ENCODE results near the gene PMVK.

PMVK gene

DNA sequence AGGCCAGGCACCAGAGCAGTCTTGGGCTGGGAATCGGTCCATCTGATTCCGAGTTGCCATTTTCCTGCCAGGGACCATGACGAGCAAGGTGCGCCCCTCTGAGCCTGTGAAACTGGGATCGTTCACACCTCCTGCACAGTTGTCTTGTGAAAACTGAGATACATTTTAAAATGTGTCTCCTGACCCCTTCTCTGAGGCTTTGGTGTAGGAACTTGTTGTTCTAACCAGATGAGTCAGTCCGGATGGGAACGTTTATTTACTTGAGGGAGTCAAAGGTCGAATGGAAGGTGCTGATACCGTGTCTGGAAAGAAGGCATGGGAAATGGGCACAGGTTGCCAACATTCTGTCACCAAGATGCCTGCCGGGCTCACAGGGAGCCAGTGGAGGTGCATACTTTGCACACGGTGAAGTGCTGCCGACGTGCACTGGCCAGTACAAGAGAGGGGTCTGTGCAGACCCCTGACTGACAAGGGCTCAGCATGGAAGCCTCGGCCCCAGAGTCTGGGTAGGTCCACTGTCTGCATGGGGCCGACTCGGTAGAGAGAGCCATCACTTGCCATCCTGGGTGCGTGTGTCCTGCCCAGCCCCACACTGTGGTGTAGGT is 59.0 kb downstream of the PMVK start:
- no peak for DNase-seq

DNA sequence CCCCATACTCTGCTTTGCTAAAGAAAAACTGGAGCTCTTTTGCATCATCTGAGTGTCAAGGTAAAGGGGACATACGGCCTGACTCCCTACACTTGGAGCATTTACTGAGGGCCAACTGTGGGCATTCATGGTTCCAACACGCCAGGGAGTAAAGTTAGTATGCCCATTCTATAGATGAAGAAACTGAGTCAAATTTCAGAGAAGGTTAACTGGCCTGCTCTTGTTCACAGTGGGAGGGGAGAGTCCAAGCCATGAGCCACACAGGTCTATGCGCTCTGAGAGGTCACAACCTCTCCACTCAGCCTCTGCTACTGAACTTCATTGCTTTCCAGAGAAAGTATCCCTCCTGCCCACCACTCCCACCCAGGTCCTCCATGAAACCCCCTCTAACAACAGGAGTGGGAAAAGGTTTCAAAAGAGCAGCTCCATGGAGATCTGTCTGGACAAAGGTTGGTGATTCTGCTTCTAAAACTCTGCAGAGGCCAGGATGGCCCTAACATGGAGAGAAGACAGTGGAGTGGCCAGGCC is 59.6 kb downstream of the PMVK start:
- DNase-seq: no peak

All from activated naive CD4-positive, alpha-beta T cell treated with anti-CD3 and anti-CD28 coated beads, Interleukin-2, amount 50 U/mL, for 16 hours (primary cell).